Dendritic cell treated with granulocyte-macrophage colony-stimulating factor and Interleukin-4, amounts not matched to agents 40 ng/mL and 50 ng/mL, for 4 days (primary cell): ENCODE measurements around the gene FSTL1.

ENCODE experiments used
- H3K27ac Mint-ChIP-seq: one replicate; pipeline ENCODE4 v1.8.0; 2022; ENCODE audit warnings: mild to moderate bottlenecking, mixed read lengths
- H3K27me3 Mint-ChIP-seq: one replicate; pipeline ENCODE4 v1.8.0; 2022; ENCODE audit warnings: mild to moderate bottlenecking, mixed read lengths
- H3K36me3 Mint-ChIP-seq: one replicate; pipeline ENCODE4 v1.8.0; 2022; ENCODE audit warnings: low read depth, mixed read lengths
- H3K4me1 Mint-ChIP-seq: one replicate; pipeline ENCODE4 v1.8.0; 2022; ENCODE audit warnings: low read depth, mixed read lengths
- H3K4me3 Mint-ChIP-seq: one replicate; pipeline ENCODE4 v1.8.0; 2022; ENCODE audit warnings: mild to moderate bottlenecking, moderate library complexity, mixed read lengths
- H3K9me3 Mint-ChIP-seq: one replicate; pipeline ENCODE4 v1.8.0; 2022; ENCODE audit warnings: mixed read lengths
- intact Hi-C: fragments of 100-400 bp; cut with micrococcal nuclease; formaldehyde crosslinking; loops from one replicate; pipeline ENCODE4 v1.15.0; 2022

Gene FSTL1

DNA sequence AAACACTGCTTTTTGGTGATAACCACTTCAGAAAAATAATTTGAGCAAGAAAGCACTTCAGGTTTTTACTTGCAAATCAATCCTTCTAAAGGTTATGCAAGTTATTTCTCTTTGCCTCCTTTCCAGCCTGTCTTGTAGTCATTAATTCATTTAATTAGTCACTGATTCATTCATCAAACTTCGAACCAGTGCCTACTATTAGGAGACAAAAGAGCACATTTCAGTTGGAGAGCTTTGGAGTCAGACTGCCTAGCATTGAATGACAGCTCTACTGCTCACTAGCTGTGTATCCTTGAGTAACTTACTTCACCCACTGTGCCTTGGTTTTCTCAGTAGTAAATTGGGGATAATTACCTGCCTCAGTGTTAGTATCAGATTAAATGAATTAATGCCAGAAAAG is 86.7 kb downstream of the FSTL1 start:
- intact Hi-C loops = no loop called here
- Mint-ChIP-seq H3K4me3 (no peak overlapping the region), H3K27ac (no peak overlapping the region), H3K27me3 (peaks cover 3% of the 10 kb centered on the region), H3K9me3 (no peaks in the 10 kb centered on the region), H3K36me3 (no peaks in the 10 kb centered on the region), H3K4me1 (no peaks in the 10 kb centered on the region)

DNA sequence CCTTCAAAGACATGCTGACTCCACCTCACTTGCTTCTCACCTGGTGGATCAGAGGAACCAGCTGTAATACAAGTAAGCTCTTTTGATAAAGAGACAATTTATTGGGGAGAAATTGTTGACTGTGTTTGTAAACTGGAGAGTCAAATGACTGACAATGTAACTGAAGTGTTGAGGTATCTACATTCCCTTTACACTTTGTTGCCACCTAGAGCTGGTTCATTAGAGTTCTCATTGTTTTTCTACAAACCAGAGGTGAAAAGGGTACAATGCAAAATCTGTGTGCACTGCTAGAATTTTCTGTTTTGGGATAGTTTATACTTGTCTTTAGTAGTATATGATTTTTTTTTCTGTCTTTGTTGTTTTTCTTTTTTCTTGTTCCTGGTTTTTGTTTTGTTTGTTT is 93.0 kb downstream of the FSTL1 start:
- Mint-ChIP-seq H3K9me3 (no peaks in the 10 kb centered on the region), H3K27me3 (no peaks in the 10 kb centered on the region), H3K4me3 (no peak overlapping the region), H3K27ac (no peak overlapping the region), H3K36me3 (no peaks in the 10 kb centered on the region), H3K4me1 (no peaks in the 10 kb centered on the region)
- intact Hi-C loops = loop anchor here (10.0 kb wide), 1 partner anchor 197 kb away; no protein-coding TSS in a partner anchor

GRCh38 chr3:120355486-120355885 is 95.3 kb downstream of the FSTL1 start:
- no peaks in the 10 kb centered on the region for H3K36me3 Mint-ChIP-seq
- no peak overlapping the region for H3K4me3 Mint-ChIP-seq
- no peak overlapping the region for H3K27ac Mint-ChIP-seq
- intact Hi-C loops = loop anchor here (10.0 kb wide), 1 partner anchor 199 kb away; no protein-coding TSS in a partner anchor
- H3K27me3 Mint-ChIP-seq = no peaks in the 10 kb centered on the region
- H3K4me1 Mint-ChIP-seq = no peaks in the 10 kb centered on the region
- no peaks in the 10 kb centered on the region for H3K9me3 Mint-ChIP-seq

GRCh38 chr3:120353463-120353862 is 97.3 kb downstream of the FSTL1 start:
- Mint-ChIP-seq H3K4me1 (no peaks in the 10 kb centered on the region), H3K36me3 (peaks cover 10% of the 10 kb centered on the region), H3K4me3 (no peak overlapping the region), H3K27me3 (no peaks in the 10 kb centered on the region), H3K27ac (no peak overlapping the region), H3K9me3 (no peaks in the 10 kb centered on the region)
- intact Hi-C loops = loop anchor here (10.0 kb wide), 1 partner anchor 201 kb away; no protein-coding TSS in a partner anchor

DNA sequence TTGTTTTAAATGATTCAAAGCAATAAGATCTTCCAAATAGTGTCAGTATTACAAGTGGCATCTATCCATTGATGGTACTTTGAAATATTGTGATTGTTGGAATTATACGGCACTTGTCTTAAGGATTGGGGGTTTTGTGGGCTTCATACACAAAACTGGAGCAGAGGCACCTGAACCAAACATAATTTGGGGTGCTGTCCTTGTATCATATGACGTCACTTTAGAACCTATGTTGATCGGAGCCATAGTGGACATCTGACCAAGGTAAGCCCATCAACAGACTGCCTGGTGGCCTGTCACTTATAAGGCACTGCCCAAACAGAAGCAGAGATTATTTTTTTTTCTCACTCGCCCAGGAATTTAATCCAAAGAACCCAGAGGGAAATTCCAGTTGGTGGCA is 98.8 kb downstream of the FSTL1 start:
- Mint-ChIP-seq H3K27ac (no peak overlapping the region), H3K9me3 (no peaks in the 10 kb centered on the region), H3K4me3 (no peak overlapping the region), H3K27me3 (no peaks in the 10 kb centered on the region), H3K4me1 (peaks cover 10% of the 10 kb centered on the region), H3K36me3 (peaks cover 20% of the 10 kb centered on the region)
- intact Hi-C loops = loop anchor here (10.0 kb wide), 1 partner anchor 203 kb away; no protein-coding TSS in a partner anchor

DNA sequence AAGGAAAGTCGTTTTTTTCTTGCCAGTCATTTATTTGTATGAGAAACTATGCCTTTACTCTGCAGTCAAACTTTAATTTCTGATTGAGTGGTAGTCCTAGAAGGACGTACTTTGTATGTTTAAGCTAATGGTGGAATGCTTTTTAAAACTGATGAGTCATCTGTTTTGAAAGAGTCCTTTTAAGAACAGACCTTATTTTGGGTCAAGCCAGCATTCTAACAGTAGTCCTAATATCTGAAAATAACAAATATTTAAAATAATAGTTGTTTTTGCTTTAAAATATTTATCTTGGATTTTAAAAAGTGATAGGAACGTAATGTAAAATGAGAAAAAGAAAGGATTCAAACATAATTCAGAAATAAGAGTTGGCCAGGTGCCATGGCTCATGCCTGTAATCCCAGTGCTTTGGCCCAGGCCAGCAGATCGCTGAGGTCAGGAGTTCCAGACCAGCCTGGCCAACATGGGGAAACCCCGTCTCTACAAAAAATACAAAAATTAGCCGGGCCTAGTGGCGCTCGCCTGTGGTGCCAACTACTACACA is 100.3 kb downstream of the FSTL1 start:
- Mint-ChIP-seq H3K4me1 (peaks cover 24% of the 10 kb centered on the region), H3K27ac (no peak overlapping the region), H3K27me3 (no peaks in the 10 kb centered on the region), H3K4me3 (no peak overlapping the region), H3K9me3 (no peaks in the 10 kb centered on the region), H3K36me3 (peaks cover 33% of the 10 kb centered on the region)
- intact Hi-C loops = loop anchor here (10.0 kb wide), 1 partner anchor 204 kb away; no protein-coding TSS in a partner anchor

- intact Hi-C loops = loop anchor here (2.0 to 10.0 kb wide), 5 partner anchors 67 to 645 kb away; partner anchors contain the start of genes CFAP91 and GSK3B
- Mint-ChIP-seq H3K27ac (peak overlapping the region; percentile 83), H3K27me3 (no peaks in the 10 kb centered on the region), H3K4me1 (peaks cover 30% of the 10 kb centered on the region), H3K36me3 (peaks cover 34% of the 10 kb centered on the region), H3K4me3 (peak overlapping the region; percentile 79), H3K9me3 (no peaks in the 10 kb centered on the region)
These were observed 101.0 kb downstream of the FSTL1 start for GRCh38 chr3:120349855-120350125.

DNA sequence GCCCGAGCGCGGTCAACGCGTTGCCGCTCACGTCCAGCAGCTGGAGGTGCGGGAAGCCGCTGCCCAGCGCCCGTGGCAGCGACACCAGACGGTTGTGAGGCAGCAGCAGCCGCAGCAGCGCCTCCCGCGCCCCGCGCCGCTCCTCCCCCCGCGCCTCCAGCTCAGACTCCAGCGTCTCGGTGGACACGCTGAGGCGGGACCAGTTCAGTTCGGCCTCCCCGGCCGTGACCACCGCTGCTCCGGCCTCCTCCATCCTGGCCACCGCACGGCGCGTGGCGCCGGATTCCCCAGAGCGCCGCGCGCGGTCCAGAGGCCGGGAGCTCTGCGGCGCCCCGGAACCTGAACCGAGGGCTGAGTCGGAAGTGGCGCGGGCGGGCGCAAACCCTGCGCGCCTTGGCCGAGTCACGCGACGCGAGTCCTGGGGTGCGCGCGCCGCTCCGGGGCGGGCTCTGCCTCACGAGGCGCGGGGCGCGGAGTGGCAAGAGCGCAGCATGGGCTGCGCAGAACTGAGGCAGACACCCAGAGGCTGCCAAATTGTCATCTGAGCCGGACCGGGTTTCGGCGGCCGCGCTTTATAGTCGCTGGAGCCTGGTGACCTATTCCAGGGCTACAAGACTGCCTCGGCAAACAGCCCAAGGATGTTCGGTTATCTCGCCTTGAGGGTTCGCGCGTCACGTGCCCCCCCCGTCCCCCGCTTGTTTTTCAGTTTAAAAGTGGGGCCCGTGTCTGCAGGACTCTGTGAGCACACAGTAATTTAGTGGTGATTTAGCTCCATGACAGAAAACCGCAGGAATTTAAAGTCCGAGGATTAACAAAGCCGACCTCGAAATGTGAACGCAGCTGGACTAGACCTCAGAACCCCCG is 101.6 kb downstream of the FSTL1 start, which contains the start of gene LRRC58:
TSS of gene LRRC58 (minus strand) at position 364 of the 864 bp plus-strand sequence. CDS start at position 253, 111 bp downstream.
- intact Hi-C loops = loop anchor here (2.0 to 10.0 kb wide), 4 partner anchors 68 to 644 kb away; partner anchors contain the start of genes CFAP91 and GSK3B
- peak within 1 kb of the TSS; percentile 83 for H3K27ac Mint-ChIP-seq
- no peaks in the 10 kb centered on the region for H3K27me3 Mint-ChIP-seq
- peaks cover 36% of the 10 kb centered on the region for H3K4me1 Mint-ChIP-seq
- no peaks in the 10 kb centered on the region for H3K9me3 Mint-ChIP-seq
- H3K36me3 Mint-ChIP-seq = peaks cover 34% of the 10 kb centered on the region
- peak within 1 kb of the TSS; percentile 79 for H3K4me3 Mint-ChIP-seq

DNA sequence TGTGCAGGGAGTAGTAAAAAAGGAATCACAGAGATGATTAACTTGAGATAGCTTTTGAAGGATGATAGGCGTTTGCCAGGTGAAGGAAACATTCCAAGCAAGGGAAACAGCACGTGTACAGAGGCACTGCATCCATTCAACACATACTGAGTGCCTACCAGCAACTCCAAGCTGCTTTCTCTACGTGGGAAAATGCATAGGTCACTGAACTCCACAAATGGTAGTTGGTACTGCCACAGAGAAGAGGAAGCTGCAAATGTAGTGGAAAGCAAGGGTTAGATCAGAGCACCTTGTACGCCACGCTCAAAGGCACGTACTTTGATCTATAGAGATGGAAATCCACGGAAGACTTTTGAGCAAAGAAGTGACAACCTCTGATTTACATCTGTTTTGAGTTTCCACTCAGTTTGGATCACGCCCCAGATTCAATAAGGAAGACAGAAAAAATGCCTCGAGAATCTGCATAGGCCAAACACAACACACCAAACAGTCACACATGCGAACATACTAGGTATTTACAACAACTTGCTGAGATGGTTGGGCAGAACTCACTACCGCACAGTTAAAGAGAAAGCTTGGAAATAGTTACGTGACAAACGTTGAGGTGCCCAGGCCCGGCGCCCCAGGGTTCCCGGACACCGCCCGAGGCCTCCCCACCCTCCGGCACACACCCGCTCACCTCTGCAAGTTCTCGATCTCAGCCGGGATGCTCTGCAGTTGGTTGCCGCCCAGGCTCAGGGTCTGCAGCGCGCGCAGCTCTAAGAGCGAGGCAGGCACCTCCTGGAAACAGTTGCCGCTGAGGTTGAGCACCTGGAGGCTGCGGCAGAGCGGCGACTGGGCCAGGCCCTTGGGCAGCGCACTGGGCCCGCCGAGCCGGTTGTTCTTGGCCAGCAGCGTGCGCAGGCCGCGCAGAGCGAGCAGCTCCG is 102.5 kb downstream of the FSTL1 start:
- intact Hi-C loops = loop anchor here (2.0 to 10.0 kb wide), 4 partner anchors 68 to 644 kb away; partner anchors contain the start of genes CFAP91 and GSK3B
- H3K4me3 Mint-ChIP-seq = peak overlapping the region; percentile 79
- no peaks in the 10 kb centered on the region for H3K9me3 Mint-ChIP-seq
- H3K27ac Mint-ChIP-seq = peak overlapping the region; percentile 83
- peaks cover 43% of the 10 kb centered on the region for H3K4me1 Mint-ChIP-seq
- no peaks in the 10 kb centered on the region for H3K27me3 Mint-ChIP-seq
- H3K36me3 Mint-ChIP-seq = peaks cover 43% of the 10 kb centered on the region

- peaks cover 8% of the 10 kb centered on the region for H3K9me3 Mint-ChIP-seq
These were observed 106.4 kb downstream of the FSTL1 start for GRCh38 chr3:120344349-120344748.

More at GRCh38 chr3:120344349-120344748, 106.4 kb downstream of the FSTL1 start:
- intact Hi-C loops = loop anchor here (10.0 kb wide), 2 partner anchors 410 to 640 kb away; partner anchors contain the start of gene CFAP91
- Mint-ChIP-seq H3K36me3 (peaks cover 71% of the 10 kb centered on the region), H3K27ac (no peak overlapping the region), H3K4me1 (peaks cover 43% of the 10 kb centered on the region), H3K27me3 (no peaks in the 10 kb centered on the region), H3K4me3 (no peak overlapping the region)
